Stomach (tissue), 9 donors: ENCODE data around the gene THEMIS. TPM values are rescaled to one million over a fixed set of nuclear protein-coding genes. Genes with fewer than 3 reads are reported as not detected.
A peak's percentile ranks its signal among the peaks of the same experiment; 100 is the strongest.

Source experiments
- DNase-seq, 2 donors: peaks; one replicate each; pipeline versions ENCODE4 v3.0.0 to v3.0.0-alpha.2; 2013 to 2019
- H3K27ac ChIP-seq, 5 donors: fragments of 200-600 bp in 4 of 5; sonication (generic) in 4 of 5; one replicate each; pipeline ENCODE4 v1.5.1; 2013 to 2019; ENCODE audit warnings: mild to moderate bottlenecking in 1 of 5, moderate library complexity in 1 of 5
- H3K27me3 ChIP-seq, 3 donors: fragments of 200-600 bp; sonication (generic); one replicate each; pipeline ENCODE4 v1.5.1; 2017 to 2019; ENCODE audit warnings: mixed run types in 1 of 3
- H3K36me3 ChIP-seq, 4 donors: fragments of 200-600 bp; sonication (generic); 1 replicate in 3 of 4; 2 replicates in 1 of 4; pipeline ENCODE4 v1.5.1; 2016 to 2019
- H3K4me1 ChIP-seq, 4 donors: fragments of 200-600 bp; sonication (generic); one replicate each; pipeline ENCODE4 v1.5.1; 2016 to 2019
- H3K4me3 ChIP-seq, 4 donors: fragments of 200-600 bp; sonication (generic) in 3 of 4; one replicate each; pipeline ENCODE4 v1.5.1; 2016 to 2019; ENCODE audit warnings: mild to moderate bottlenecking in 1 of 4
- H3K9me3 ChIP-seq, 4 donors: fragments of 200-600 bp; sonication (generic); one replicate each; pipeline ENCODE4 v1.5.1; 2016 to 2019
- EP300 ChIP-seq: sonication (generic); formaldehyde crosslinking; IDR thresholded peaks from one replicate; pipeline ENCODE4 v1.6.1; 2017; ENCODE audit warnings: antibody characterized with exemption
- POLR2A ChIP-seq, 4 donors: fragments of 450-650 bp; IDR thresholded peaks; one replicate each; pipeline ENCODE4 v1.6.1; 2016; ENCODE audit warnings: antibody characterized with exemption in 4 of 4, control low read depth in 2 of 4, mild to moderate bottlenecking in 1 of 4, moderate library complexity in 1 of 4
- POLR2AphosphoS5 ChIP-seq, 3 donors: sonication (generic); formaldehyde crosslinking; IDR thresholded peaks; one replicate each; pipeline ENCODE4 v1.6.1; 2016; ENCODE audit warnings: antibody characterized with exemption in 3 of 3
- WGBS, 5 donors: extraction: QIAGEN DNeasy Blood & Tissue Kit in 3 of 5; methylation state at CpG; one replicate each; pipeline versions ENCODE4 v1.1.5 to v1.1.7; 2013 to 2018; 5-methylcytosine and 5-hydroxymethylcytosine counted together
- intact Hi-C: fragments of 100-400 bp; cut with DNase I; formaldehyde crosslinking; loops from one replicate; pipeline ENCODE4 v1.15.1; 2023; ENCODE audit warnings: low total_unique reads
- polyA plus RNA-seq, 3 donors: library from polyadenylated mRNA; stranded (reverse); fragments of 200-250 nt; gene quantifications; one replicate each; pipeline ENCODE4 v1.2.3, GENCODE V29; 2013
- total RNA-seq, 5 donors: library from RNA; depleted of rRNA; stranded (reverse); fragments of >200 nt; gene quantifications; one replicate each; pipeline versions ENCODE4 v1.1.0 to v1.2.3, GENCODE V29; 2014 to 2016
- TF ChIP-seq, protein P1 (sequence below), 7 experiments: fragments of 450-650 bp in 4 of 7; fragments of 200-600 bp in 3 of 7; sonication (generic) in 3 of 7; IDR thresholded peaks; one replicate each; pipeline ENCODE4 v1.5.1; 2016 to 2019; ENCODE audit warnings: antibody characterized with exemption in 7 of 7, control low read depth in 2 of 7, mild to moderate bottlenecking in 1 of 7
- donor health status: healthy with polysubstance abuse.
- donor health status: Bipolar disorder and iron deficiency.
- donor health status: healthy.

THEMIS gene
- total and polyA plus RNA-seq, 8 donors = 0.08 to 18.3 (median 0.89) TPM; not detected in 1

DNA sequence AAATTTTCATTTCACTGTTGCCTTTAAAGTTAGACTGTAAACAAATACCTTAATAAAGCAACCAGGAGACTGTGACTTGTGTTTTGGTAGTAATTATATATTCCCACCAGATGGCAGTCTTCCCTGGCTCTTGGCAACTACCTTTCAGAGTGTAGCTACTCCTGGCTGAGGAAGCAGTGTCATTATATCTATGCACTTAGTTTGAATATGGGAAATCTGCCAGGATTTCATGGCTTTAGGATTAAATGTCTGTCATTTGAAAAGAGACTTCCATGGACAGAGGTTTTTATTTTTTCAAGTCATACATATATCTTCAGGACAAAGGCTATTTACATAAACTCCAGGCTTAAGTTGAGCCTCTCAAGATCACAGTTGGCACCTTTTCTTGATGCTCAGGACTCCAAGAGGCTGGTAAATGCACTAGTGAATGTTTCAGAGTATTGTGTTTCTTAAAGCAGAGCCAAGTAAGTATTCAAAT lies 163.8 kb downstream of the THEMIS start:
- Histone ChIP-seq H3K27me3 (no peaks in the 10 kb centered on the region), H3K27ac (peak overlapping the region in 1 of 5 donors; percentile 45), H3K4me3 (no peak overlapping the region), H3K9me3 (no peaks in the 10 kb centered on the region), H3K4me1 (peaks cover 0 to 14% (median 7%) of the 10 kb centered on the region in 4 donors), H3K36me3 (no peaks in the 10 kb centered on the region)
- DNase-seq = peak; percentile 45 to 90
- TF ChIP-seq, protein P1, sequence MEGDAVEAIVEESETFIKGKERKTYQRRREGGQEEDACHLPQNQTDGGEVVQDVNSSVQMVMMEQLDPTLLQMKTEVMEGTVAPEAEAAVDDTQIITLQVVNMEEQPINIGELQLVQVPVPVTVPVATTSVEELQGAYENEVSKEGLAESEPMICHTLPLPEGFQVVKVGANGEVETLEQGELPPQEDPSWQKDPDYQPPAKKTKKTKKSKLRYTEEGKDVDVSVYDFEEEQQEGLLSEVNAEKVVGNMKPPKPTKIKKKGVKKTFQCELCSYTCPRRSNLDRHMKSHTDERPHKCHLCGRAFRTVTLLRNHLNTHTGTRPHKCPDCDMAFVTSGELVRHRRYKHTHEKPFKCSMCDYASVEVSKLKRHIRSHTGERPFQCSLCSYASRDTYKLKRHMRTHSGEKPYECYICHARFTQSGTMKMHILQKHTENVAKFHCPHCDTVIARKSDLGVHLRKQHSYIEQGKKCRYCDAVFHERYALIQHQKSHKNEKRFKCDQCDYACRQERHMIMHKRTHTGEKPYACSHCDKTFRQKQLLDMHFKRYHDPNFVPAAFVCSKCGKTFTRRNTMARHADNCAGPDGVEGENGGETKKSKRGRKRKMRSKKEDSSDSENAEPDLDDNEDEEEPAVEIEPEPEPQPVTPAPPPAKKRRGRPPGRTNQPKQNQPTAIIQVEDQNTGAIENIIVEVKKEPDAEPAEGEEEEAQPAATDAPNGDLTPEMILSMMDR (IDR thresholded peaks at IDR 0.05) = peak in 5 of 7 experiments; percentile 25 to 64 (median 51)
- no peak for TF ChIP-seq EP300
- TF ChIP-seq POLR2AphosphoS5 (IDR thresholded peaks at IDR 0.05) = no peak
- TF ChIP-seq POLR2A (IDR thresholded peaks at IDR 0.05) = no peak
- intact Hi-C loops = no loop called here

DNA sequence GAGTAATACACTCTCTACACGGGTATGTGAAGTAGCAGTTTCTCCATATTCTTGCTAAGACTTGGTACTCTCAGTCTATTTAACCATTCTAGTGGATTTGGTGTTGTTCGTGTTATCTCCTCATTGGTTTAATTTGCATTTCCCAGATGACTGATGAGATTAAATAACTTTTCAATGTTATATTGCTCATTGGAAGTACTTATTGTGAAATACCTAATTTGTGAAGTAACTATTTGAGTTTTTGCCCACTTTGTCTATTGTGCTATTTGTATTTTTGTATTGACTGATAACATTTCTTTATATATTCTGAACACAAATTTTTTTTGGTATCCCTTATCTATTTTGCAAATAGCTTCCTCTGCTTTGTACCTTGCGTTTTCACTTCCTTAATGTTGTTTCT lies 167.9 kb downstream of the THEMIS start:
- Histone ChIP-seq H3K27me3 (no peaks in the 10 kb centered on the region), H3K27ac (no peak overlapping the region), H3K9me3 (no peaks in the 10 kb centered on the region), H3K4me3 (no peak overlapping the region), H3K36me3 (no peaks in the 10 kb centered on the region), H3K4me1 (peaks cover 0 to 14% (median 5%) of the 10 kb centered on the region in 4 donors)
- intact Hi-C loops = no loop called here
- WGBS, 5 donors = 56 to 64% (median 61%) methylated on average over 3 of the region's 3 CpGs
- no peak for TF ChIP-seq EP300
- TF ChIP-seq, protein P1 (IDR thresholded peaks at IDR 0.05) = no peak
- no peak for TF ChIP-seq POLR2A (IDR thresholded peaks at IDR 0.05)
- TF ChIP-seq POLR2AphosphoS5 (IDR thresholded peaks at IDR 0.05) = no peak
- DNase-seq = no peak

DNA sequence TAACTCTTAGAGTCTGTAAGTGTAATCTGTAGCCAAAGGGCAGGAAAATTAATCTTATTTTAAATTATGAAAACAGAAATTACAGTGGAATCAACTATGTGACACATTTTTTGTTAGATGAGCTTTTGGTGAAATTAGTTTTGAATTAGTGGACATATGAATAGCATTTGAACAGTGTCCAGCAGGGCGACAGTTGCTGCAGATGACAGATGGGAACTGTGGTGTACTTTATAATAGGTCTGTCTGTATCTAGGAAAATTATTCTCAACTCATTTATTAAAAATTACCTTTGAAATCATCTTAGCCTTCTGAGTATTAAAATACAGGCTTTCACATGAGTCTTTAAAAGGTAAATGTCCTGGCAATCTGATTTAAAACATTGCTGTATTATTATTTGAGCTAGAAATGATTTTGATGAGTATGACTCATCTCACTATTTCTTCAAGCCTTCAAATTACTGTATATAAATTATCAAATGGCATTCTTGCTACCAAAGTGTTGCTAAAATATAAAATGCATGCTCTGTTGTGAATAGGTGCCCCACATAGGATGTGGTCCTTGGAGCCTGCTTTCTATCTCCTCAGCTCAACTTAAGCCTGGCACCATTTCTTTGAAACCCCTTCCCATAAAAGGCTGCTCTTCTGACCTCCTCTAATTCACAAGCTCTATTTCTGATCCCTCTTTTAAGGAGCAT lies 173.5 kb downstream of the THEMIS start:
- H3K27ac ChIP-seq = no peak overlapping the region
- 77 to 95% (median 85%) methylated on average over 1 of the region's 1 CpG for WGBS, 5 donors
- TF ChIP-seq, protein P1 (IDR thresholded peaks at IDR 0.05) = no peak
- TF ChIP-seq POLR2A (IDR thresholded peaks at IDR 0.05) (no peak), EP300 (no peak), POLR2AphosphoS5 (IDR thresholded peaks at IDR 0.05) (no peak)

DNA sequence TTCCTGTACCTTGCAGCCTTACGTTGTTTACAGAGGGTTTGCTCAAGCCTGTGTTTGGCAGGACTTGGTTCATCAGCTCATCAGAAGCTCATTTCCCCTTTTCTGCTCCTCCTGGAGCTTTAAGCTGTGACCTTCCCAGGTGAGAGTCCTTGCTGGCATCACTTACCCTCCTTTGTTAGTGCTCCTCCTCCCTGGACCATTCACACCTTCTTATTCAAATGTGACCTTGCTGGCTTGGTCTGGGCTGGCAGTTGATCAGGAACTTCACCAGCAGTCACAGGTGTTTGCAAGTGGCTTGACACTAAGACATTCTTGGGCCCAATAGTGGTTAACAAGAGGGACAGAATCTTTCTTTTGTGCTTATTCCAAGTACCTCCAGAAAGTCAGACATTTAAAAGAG lies 175.0 kb downstream of the THEMIS start:
- TF ChIP-seq POLR2A (IDR thresholded peaks at IDR 0.05) = no peak
- TF ChIP-seq, protein P1 (IDR thresholded peaks at IDR 0.05) = no peak
- no peak for TF ChIP-seq EP300
- TF ChIP-seq POLR2AphosphoS5 (IDR thresholded peaks at IDR 0.05) = no peak
- intact Hi-C loops = no loop called here
- no peaks in the 10 kb centered on the region for H3K9me3 ChIP-seq
- WGBS, 5 donors = 52 to 71% (median 63%) methylated on average over 1 of the region's 1 CpG
- no peak overlapping the region for H3K4me3 ChIP-seq
- H3K36me3 ChIP-seq = no peaks in the 10 kb centered on the region
- no peaks in the 10 kb centered on the region for H3K27me3 ChIP-seq
- no peak overlapping the region for H3K27ac ChIP-seq
- DNase-seq = no peak
- no peaks in the 10 kb centered on the region for H3K4me1 ChIP-seq

More for the DNA sequence above, 173.5 kb downstream of the THEMIS start:
- Histone ChIP-seq H3K27me3 (no peaks in the 10 kb centered on the region), H3K4me1 (no peaks in the 10 kb centered on the region), H3K36me3 (no peaks in the 10 kb centered on the region), H3K9me3 (no peaks in the 10 kb centered on the region), H3K4me3 (no peak overlapping the region)
- intact Hi-C loops = no loop called here
- DNase-seq = no peak
